Mesenteric fat pad (tissue), 1 donor: ENCODE data around the gene FBN1. TPM values are rescaled to one million over a fixed set of nuclear protein-coding genes. Genes with fewer than 3 reads are reported as not detected.

Source experiments
- DNase-seq: peaks from one replicate; pipeline ENCODE4 v3.0.0-alpha.2; 2020; ENCODE audit warnings: low spot score
- total RNA-seq: library from RNA; stranded (reverse); fragmentation: NEBNext Ultra II Directional; extraction: Animal tissue kit (Norgen Biotek cat#: 25700); gene quantifications from one replicate; pipeline ENCODE4 v1.2.1, GENCODE V29; 2021
- donor health status: DM: yes; HTN: yes; CAD: no.

The FBN1 gene
- total RNA-seq, 1 donor from 2014 or later = 297 TPM

DNA sequence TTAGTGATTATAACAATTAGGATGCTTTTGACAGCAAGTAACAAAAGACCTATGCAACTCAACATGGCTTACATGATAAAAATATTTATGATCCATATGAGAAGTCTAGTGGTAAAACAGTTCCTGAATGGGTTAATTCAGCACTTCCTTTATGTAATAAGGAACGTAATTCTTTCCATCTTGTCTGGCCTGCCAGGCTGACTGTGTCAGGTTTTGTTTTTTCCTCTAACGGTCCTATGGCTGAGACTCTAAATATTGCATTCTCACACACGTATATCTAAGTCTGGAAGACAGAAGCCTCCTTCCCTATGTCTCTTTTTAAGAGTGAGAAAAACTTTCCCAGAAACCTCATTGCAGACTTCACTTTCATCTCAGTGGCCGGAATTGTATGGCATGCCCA is 263.6 kb downstream of the FBN1 start:
- no peak for DNase-seq

DNA sequence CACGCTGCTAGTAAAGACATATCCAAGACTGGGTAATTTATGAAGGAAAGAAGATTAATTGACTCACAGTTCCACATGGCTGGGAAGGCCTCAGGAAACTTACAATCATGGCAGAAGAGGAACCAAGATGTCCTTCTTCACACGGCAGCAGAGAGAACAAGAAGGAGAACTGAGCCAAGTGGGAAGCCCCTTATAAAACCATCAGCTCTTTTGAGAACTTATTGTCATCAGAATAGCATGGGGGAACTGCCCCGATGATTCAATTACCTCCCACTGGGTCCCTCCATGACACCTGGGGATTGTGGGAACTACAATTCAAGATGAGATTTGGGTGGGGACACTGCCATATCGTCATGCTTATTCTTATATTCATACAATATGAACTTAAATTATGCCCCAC is 265.3 kb downstream of the FBN1 start:
- no peak for DNase-seq

DNA sequence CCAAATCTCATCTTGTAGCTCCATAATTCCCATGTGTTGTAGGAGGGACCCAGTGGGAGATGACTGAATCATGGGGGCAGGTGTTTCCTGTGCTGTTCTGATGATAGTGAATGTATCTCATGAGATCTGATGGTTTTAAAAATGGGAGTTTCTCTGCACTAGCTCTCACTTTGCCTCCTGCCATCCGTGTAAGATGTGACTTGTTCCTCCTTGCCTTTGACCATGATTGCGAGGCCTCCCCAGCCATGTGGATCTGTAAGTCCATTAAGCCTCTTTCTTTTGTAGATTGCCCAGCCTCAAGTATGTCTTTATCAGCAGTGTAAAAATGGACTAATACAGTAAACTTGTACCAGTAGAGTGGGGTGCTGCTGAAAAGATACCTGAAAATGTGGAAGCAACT is 269.7 kb downstream of the FBN1 start:
- DNase-seq = no peak

DNA sequence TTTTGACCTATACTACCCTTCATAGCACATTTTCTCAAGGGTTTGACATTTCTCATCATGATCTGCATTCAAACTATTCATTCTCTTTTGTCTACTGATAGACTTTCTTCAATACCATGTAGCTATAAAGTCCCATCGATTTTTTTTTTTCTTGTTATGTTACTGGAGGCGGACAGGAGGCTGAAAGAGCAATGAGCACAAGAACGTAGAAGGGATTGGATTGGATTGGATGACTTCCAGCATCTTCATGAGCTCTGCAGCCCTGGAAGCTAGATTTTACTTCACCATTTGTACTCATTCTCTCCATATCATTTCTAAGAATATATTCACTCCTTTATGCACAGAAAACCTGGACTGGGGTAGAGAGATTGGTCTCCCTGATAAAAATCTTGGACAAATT is 271.0 kb downstream of the FBN1 start:
- no peak for DNase-seq

DNA sequence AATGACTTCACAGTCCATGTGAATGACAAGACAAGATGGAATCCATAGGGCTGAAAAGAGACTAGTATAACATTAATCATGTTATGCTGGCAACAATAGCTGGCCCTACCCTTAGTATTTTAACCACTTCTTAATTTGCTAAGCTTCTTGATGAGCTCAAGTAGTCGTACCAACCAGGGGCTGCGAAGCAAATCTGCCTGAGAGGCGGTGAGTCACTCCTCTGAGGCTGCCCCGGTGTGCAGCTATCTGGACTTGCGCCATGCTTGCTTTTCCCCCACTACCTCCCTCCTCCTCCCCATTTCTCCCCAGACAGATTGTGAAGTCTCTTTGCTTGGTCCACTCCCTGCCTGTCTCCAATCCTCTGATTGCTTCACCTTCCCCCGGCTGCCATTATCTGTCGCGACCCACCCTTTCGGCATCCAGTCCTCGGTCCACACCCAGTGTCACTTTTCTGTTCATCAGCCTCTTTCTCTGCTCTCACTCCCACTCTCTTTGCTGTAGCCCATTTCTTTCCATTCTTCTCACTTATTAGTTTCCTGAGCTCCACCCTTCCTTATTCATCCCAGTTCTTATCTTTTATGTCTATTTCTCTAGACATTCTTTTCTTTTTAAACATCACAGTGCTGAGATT is 271.6 kb downstream of the FBN1 start:
- DNase-seq = no peak

DNA sequence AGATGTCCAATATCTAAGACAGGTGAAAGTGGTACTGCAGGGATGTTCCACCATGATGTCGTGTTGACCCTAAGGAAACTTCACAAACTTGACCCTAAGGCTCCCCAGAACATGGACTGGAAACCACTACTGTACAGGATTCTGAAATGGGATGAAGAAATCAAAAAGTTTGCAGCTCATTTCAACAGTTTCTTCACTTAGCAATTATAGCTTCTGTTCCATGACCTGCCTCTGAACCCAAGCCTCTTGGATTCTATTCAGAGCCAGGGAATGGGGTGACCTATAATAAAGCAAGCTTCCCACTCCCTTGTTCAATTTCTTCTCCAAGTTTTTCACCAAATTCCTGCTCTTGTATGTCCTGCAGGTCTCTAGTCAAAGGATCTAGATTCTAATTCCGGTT is 273.5 kb downstream of the FBN1 start:
- DNase-seq = no peak

DNA sequence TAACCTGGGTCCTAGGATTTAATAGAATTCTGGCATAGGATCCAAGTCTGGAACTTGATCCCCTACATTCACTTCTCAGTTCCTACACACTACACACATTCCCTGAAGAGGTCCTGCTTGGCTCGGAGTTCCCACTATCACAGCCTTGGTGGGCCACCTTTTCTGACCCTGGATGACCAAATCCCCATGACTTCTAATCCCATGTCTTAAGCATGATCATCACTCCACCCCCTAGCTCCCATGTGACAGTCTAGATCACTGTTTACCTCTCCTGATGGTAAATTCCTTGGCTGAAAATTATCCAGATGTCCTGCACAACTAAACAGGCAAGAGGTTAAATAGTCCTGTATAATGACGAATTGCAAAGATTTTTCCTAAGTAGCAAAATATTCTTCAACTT is 274.0 kb downstream of the FBN1 start:
- DNase-seq = no peak

DNA sequence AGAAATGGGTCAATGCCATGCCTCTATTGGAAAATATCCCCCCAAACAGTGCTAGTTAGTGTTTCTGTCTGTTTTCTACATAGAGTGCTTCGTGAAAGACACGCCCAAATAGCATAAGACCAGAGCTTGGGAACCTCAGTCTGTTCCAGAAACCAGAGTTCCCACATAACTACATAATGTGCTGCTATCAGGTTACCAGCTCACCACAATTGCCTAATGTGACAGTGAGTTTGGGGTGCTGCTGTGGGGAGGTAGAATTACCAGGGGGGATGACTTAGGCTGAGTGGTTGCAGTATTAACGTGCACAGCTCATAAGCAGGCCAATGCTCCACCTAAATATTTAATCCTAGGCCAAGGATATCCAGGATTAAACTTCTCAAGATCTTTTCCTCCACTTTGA is 275.0 kb downstream of the FBN1 start:
- DNase-seq = no peak

DNA sequence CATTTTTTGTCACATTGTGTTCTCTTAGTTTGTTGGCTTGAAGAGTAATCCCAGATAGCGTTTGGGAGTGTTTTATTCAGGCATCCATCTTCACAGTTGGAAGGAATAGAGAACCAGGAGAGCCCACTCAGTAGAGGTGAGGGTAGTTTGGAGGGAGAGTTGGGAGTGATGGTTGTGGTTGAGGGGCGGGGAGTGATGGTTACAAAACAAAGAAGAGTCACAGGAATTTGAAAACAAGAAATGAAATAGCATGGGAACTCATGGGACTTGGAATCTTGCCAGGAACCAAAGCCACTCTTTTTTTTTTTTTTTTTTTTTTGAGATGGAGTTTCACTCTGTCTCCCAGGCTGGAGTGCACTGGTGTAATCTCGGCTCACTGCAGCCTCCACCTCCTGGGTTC is 278.0 kb downstream of the FBN1 start:
- DNase-seq = no peak

DNA sequence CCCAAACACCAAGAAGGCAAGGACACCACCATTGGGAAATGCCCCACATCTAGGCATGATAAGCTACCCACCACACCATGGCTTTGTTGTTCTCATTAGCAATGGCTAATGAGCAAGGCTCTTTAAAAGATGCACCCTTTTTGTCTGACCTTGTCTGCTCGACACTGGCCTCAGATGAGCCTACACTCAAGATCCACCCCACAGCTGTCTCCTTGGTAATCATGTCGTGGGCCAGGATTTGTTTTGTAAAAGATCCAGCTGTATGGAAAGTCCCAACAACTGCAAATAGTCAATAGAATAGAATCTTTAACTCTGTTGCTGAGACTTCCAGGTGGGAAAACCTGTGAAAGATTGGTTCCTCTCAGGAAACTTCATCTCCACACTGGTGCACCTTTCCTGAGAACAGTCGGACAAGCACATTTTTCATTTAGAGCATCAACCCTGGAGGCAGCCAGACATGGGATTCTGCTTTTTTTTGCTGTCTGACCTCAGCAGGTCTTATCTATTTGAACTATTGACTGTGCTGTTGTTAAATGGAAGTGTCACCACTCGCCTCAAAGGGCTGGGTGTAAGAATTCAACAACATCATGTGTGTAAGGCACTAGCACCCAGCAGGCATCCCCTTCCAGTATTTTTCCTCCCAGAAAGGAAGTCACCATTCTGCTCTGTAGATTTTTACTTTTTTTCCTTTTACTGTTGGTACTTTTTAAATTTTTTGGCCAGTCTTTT is 278.8 kb downstream of the FBN1 start:
- no peak for DNase-seq

DNA sequence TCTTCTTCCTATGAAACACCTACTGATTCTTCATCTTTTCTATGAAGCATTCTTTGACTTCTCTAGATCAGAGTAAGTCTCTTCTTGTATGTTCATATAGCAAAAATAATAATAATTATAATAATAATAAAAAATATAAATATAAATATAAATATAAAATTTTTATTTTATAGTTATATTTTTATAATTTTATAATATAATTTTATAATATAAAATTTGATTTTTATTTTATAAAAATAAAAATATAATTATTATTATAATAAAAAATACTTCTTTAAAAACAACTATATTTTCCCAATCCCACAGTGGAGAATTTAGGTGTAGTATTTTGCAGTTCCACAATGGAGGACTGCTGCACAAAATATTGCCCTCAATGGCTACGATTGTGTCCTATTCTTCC is 279.9 kb downstream of the FBN1 start:
- DNase-seq = no peak

DNA sequence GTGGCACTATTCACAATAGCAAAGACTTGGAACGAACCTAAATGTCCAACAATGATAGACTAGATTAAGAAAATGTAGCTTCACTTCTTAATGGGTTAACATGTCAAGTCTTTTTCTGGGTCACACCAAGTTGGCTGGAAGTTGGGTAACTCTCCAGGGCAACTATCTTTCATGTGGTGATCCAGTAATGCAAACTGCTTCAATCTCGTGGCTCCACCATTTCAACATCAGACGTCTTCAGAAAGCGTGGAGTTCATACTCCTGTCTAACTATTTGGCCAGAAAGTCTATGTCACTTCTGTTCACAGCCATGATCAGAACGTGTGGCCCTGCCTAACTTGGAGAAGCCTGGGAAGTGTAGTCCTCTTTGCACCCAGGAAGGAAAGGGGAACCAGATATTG is 282.0 kb downstream of the FBN1 start:
- DNase-seq = no peak

DNA sequence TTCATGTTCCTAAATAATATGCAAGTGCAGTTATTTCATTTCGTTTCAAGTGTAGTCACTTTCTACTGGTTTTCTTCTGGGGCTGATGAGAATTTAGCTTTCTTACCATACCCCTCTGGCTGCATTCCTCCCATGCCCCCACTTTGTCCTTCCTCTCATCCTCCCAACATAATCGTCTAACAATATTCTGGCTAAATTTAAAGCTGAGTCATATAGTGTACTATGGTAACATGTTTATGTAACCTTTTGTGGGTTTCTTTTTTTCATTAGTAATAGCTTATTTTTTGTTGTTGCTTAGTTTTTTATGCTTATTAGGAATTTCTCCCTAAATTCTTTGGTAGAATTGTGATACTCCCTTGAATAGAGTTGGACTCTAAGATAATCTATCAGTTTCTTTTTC is 283.8 kb downstream of the FBN1 start:
- DNase-seq = no peak

DNA sequence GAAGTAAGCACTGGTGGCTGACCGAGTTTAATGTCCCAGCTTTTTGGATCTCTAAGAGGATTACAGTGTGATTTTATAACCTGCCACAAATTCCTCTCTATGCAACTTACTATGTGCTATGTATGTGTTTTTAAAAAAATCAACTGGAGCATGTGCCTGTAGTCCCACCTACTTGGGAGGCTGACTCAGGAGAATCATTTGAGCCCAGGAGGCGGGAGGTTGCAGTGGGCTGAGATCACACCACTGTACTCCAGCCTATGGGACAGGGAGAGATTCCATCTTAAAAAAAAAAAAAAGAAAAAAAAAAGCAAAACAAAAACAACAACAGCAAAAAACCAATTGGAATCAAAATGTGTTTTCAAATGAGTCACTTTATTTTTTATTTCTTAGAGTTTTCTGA is 284.7 kb downstream of the FBN1 start:
- DNase-seq = no peak

Other genes with a start within 250 kb of the FBN1 start
- gene CEP152, start 165.4 kb upstream of the FBN1 start, total RNA-seq = 2.8 TPM
- gene EID1, start 232.4 kb upstream of the FBN1 start, total RNA-seq = 84.5 TPM